Tongue (tissue), 2 donors: ENCODE measurements around the gene PTPRT. TPM values are rescaled to one million over a fixed set of nuclear protein-coding genes. Genes with fewer than 3 reads are reported as not detected.

Source experiments
- DNase-seq: peaks from one replicate; pipeline ENCODE4 v3.0.0-alpha.2; 2015
- total RNA-seq: library from RNA; depleted of rRNA; stranded (reverse); fragments of >200 nt; gene quantifications from one replicate; pipeline ENCODE4 v1.2.3, GENCODE V29; 2014

Gene PTPRT
- total RNA-seq, 1 donor from 2014 or later = 0.92 TPM

GRCh38 chr20:42531508-42531961 lies 658.2 kb downstream of the PTPRT start:
- DNase-seq = peak; percentile 57

- peak; percentile 48 for DNase-seq
Measured at GRCh38 chr20:42530855-42531448, 658.8 kb downstream of the PTPRT start.

- DNase-seq = no peak
Measured at GRCh38 chr20:42530191-42530590, 659.5 kb downstream of the PTPRT start.

DNA sequence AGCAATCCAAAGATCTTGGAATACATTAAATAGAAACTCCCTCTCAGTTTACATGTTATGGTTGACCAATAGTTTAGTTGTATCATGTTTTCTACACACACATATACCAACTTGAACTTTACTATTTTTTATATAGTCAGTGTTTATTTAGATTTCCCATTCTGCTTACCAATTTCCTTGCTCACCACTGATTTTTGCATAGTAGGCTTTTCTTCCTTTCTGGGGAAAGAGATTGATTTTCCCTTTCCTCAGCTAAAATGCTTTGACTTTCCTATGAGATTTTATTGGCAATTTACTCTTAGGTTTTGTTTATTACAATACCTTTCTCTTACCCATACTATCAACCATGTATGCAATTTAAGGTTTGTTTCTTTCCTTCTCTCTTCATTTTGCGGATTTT lies 665.6 kb downstream of the PTPRT start:
- no peak for DNase-seq

- no peak for DNase-seq
Measured at GRCh38 chr20:42516692-42517091, 673.0 kb downstream of the PTPRT start.

- DNase-seq = no peak
Measured at GRCh38 chr20:42510686-42511085, 679.0 kb downstream of the PTPRT start.

DNA sequence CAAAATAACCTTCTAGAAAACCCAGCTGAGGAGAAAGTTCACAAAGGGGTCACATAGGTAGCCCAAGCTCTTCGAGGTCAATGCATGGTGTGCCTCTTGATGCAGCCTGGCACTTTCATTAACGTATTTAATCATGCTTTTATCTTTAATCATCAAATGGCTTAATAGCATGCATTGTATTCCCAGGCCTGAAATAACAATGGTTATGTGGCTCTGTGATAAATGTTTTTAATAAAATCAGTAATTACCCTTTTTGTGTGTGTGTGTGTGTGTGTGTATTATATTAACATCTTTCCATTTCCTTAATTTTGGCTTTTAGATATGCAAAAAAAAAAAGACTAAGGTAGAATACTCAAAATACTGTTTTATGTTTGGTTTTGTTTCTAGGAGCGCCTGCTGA lies 681.8 kb downstream of the PTPRT start:
- no peak for DNase-seq

DNA sequence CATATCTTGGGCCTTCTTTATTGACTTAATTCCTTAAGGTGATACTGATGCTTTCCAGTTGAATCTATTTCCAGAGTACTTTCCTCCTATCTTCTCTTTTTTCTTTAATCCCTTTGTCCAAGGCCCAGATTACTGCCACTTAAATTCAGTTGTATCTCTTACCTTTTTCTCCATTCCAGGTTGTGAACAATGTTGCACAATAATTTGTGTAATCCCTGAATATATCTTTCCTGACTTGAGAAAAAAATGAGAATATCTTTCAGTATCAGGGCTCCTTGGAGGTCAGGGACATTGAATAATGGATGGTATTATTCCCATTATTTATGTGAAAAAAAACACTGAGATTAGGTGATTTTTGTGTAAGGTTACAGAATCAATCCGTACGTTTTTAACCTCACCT lies 683.3 kb downstream of the PTPRT start:
- no peak for DNase-seq

DNA sequence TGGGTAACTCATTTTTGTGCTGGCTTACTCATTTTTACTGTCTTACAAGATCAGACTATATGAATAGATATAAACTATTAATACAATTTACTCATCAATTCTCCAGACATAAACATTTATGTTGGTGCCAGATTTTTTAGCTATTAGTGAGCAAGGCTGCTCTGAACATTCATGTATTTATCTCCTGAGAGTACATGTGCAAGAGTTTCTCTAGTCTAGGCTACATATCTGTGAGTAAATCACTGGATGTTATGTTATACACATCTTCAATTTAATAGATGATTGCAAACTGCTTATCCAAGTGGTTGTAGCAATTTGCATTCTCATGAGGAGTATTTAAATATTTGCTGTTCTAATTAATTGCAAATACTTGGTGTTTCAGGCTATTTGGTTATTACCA lies 687.1 kb downstream of the PTPRT start:
- DNase-seq = no peak

DNA sequence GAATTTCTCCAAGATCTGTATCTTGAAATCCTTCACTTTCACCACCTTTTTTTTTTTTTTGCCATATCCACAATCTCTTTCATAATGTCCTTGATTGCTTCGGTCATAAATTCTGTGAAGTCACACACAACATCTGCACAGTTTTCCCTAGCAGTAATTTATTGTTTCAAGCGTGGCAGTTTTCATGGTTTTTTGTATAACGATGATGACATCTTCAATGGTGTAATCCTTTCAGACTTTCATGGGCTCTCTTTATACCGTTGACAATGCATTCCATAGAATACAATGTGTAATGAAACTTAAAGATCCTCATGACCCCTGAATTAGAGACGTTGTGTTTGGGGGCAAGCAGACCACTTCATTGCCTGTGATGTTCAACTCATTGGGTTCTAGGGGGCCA lies 693.1 kb downstream of the PTPRT start:
- DNase-seq = peak; percentile 46

DNA sequence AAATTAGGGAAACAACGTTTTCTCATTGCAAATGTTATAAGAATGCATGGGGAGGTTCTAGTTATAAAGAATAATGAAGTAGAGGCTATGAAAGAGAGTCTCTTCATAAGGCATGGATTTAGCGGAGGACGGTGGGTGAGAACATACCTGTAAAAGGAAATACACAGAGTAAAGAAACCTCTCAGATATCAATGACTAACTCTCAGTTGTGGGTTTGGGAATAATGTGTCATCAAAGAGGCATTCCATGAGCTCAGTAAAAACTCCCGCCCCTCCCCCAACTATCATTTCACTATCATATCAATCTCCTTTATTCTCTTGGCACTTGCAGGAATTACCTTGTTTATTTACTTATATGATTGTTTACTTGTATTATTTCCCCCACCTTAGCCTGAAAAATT lies 695.4 kb downstream of the PTPRT start:
- no peak for DNase-seq

DNA sequence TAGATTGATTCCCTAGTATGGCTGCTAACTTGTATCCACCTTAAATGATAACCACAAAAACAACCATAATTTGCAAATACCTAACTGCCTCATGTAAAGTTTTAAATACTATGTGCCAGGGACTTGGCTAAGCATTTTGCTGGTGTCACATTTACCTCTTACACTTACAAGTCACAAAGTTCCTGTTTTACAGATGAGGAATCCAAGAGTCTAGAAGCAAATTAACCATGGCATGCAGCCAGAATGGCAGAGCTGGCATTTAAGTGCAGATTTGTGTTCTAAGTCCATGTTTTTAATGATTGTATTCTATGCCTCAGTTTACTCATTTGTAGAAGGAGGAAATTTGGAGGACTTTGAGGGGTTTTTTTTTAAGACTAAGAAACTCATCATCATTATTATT lies 696.7 kb downstream of the PTPRT start:
- no peak for DNase-seq

DNA sequence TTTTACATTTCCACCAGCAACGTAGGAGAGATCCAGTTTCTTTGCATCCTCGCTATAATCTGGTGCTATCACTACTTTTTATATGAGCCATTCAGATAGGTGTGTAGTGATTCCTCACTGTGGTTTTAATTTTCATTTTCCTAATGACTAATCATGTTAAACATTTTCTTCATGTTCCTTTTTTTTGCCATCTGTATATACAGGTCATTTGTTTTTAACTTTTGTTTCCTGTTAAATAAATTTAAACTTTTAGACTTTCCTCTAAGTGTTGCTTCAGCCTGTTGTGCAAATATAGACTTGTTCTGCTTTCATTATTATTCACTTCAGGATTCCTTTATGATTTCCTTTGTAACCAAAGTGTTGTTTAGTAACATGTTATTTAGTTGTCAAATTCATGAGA lies 697.4 kb downstream of the PTPRT start:
- no peak for DNase-seq

- DNase-seq = peak; percentile 10
Measured at GRCh38 chr20:42485556-42485955, 704.1 kb downstream of the PTPRT start.

DNA sequence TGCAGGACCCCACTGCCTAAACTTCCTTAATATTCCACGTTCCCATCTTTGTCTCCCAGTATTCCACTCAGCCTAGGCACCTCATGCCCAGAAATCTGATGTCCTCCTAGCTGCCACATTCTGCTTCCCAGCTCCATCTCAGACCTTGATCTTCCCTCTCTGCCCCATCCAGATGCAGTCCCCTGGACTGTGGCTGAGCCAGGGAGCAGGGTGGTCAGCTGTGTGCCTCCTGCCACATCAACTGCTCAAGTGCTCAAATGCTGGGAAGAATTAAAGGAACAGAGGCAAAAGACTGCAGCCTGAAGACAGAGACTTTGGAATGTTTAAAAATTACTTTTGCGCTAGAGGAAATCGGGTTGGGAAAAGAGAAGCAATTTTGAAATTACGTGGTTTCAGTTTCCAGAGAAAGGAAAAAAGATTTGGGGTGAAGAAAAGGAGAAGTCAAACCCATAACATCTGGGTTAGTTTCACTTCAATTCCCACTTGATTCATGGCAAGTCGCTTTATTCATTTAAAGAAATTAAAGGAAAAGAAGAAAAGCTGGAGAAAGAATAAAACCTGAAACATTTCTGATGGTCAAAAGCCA lies 704.8 kb downstream of the PTPRT start:
- peak; percentile 35 for DNase-seq

GRCh38 chr20:42484335-42484734 lies 705.4 kb downstream of the PTPRT start:
- peak; percentile 85 for DNase-seq

GRCh38 chr20:42483730-42484303 lies 705.9 kb downstream of the PTPRT start:
- peak; percentile 27 for DNase-seq

- no peak for DNase-seq
Measured at GRCh38 chr20:42482808-42483207, 706.9 kb downstream of the PTPRT start.

GRCh38 chr20:42475773-42476172 lies 713.9 kb downstream of the PTPRT start:
- DNase-seq = no peak

GRCh38 chr20:42474646-42475045 lies 715.1 kb downstream of the PTPRT start:
- DNase-seq = peak; percentile 21

DNA sequence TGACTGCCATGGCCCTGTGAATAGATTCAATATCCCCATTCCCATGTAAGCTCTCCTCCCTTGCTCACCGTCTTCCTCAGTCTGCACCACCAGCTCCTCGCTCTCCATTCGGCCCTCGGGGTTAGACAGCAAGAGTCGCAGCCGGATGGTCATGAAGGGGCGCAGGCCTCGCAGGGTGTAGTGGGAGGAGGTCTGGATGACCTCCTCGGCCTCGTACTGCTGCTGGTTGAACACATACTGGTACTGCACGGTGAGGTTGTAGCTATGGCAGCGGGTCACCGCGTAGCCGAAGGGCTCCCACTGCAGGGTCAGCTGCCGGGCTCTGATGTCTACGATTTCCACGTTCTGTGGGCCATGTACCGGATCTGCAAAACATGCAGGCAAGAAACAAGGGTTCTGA lies 717.5 kb downstream of the PTPRT start:
- no peak for DNase-seq

GRCh38 chr20:42461965-42462593 lies 727.6 kb downstream of the PTPRT start:
- DNase-seq = no peak

- no peak for DNase-seq
Measured at GRCh38 chr20:42461291-42461690, 728.4 kb downstream of the PTPRT start.

GRCh38 chr20:42447270-42447669 lies 742.4 kb downstream of the PTPRT start:
- DNase-seq = no peak
